ENCODE data around the gene SNAI1. TPM values are rescaled to one million over a fixed set of nuclear protein-coding genes. Genes with fewer than 3 reads are reported as not detected.
"Not testable (repeated sequence)": the region's sequence is repeated elsewhere in the genome, so short reads cannot be mapped to it uniquely, and the experiment has no call there.

SNAI1 gene
- total RNA-seq, 1 donor from 2014 or later = 4.9 TPM

- no peak for TF ChIP-seq CTCF (IDR thresholded peaks at IDR 0.05)
- no peak overlapping the region for H3K4me3 Mint-ChIP-seq (ENCODE audit: unreplicated experiment)
- H3K27ac Mint-ChIP-seq (ENCODE audit: unreplicated experiment) = no peak overlapping the region
- no peaks in the 10 kb centered on the region for H3K27me3 Mint-ChIP-seq (ENCODE audit: low read depth)
- H3K9me3 Mint-ChIP-seq (ENCODE audit: low read depth) = no peaks in the 10 kb centered on the region
- H3K36me3 Mint-ChIP-seq (ENCODE audit: low read depth) = no peaks in the 10 kb centered on the region
- peaks cover 11% of the 10 kb centered on the region for H3K4me1 Mint-ChIP-seq (ENCODE audit: low read depth)
- DNase-seq (ENCODE audit: low spot score) = no peak
Measured at GRCh38 chr20:49999329-49999728, 16.5 kb downstream of the SNAI1 start.

GRCh38 chr20:50000548-50001222 is 17.9 kb downstream of the SNAI1 start:
- DNase-seq (ENCODE audit: low spot score); H3K9me3 Mint-ChIP-seq (ENCODE audit: low read depth); H3K27me3 Mint-ChIP-seq (ENCODE audit: low read depth); H3K4me3 Mint-ChIP-seq (ENCODE audit: unreplicated experiment); H3K36me3 Mint-ChIP-seq (ENCODE audit: low read depth): not testable (repeated sequence)
- peaks cover 16% of the 10 kb centered on the region for H3K4me1 Mint-ChIP-seq (ENCODE audit: low read depth)
- peak overlapping the region; percentile 22 for H3K27ac Mint-ChIP-seq (ENCODE audit: unreplicated experiment)

GRCh38 chr20:50001784-50002311 is 19.1 kb downstream of the SNAI1 start:
- TF ChIP-seq CTCF (IDR thresholded peaks at IDR 0.05) = no peak
- H3K27ac Mint-ChIP-seq (ENCODE audit: unreplicated experiment) = peak overlapping the region; percentile 27
- DNase-seq (ENCODE audit: low spot score) = no peak
- no peaks in the 10 kb centered on the region for H3K9me3 Mint-ChIP-seq (ENCODE audit: low read depth)
- H3K36me3 Mint-ChIP-seq (ENCODE audit: low read depth) = no peaks in the 10 kb centered on the region
- no peaks in the 10 kb centered on the region for H3K27me3 Mint-ChIP-seq (ENCODE audit: low read depth)
- peaks cover 17% of the 10 kb centered on the region for H3K4me1 Mint-ChIP-seq (ENCODE audit: low read depth)
- H3K4me3 Mint-ChIP-seq (ENCODE audit: unreplicated experiment) = no peak overlapping the region

- peaks cover 19% of the 10 kb centered on the region for H3K4me1 Mint-ChIP-seq (ENCODE audit: low read depth)
- peak overlapping the region; percentile 6 for H3K27ac Mint-ChIP-seq (ENCODE audit: unreplicated experiment)
- H3K27me3 Mint-ChIP-seq (ENCODE audit: low read depth) = no peaks in the 10 kb centered on the region
- no peaks in the 10 kb centered on the region for H3K9me3 Mint-ChIP-seq (ENCODE audit: low read depth)
- no peaks in the 10 kb centered on the region for H3K36me3 Mint-ChIP-seq (ENCODE audit: low read depth)
- no peak for DNase-seq (ENCODE audit: low spot score)
- no peak overlapping the region for H3K4me3 Mint-ChIP-seq (ENCODE audit: unreplicated experiment)
- no peak for TF ChIP-seq CTCF (IDR thresholded peaks at IDR 0.05)
Measured at GRCh38 chr20:50003253-50003656, 20.5 kb downstream of the SNAI1 start.

GRCh38 chr20:50004229-50004628 is 21.4 kb downstream of the SNAI1 start:
- TF ChIP-seq CTCF (IDR thresholded peaks at IDR 0.05) = no peak

GRCh38 chr20:50005471-50005981 is 22.7 kb downstream of the SNAI1 start:
- Mint-ChIP-seq H3K4me1 (ENCODE audit: low read depth) (peaks cover 19% of the 10 kb centered on the region), H3K27me3 (ENCODE audit: low read depth) (peaks cover 4% of the 10 kb centered on the region), H3K4me3 (ENCODE audit: unreplicated experiment) (no peak overlapping the region), H3K27ac (ENCODE audit: unreplicated experiment) (no peak overlapping the region), H3K36me3 (ENCODE audit: low read depth) (no peaks in the 10 kb centered on the region), H3K9me3 (ENCODE audit: low read depth) (no peaks in the 10 kb centered on the region)
- DNase-seq (ENCODE audit: low spot score) = no peak
- TF ChIP-seq CTCF (IDR thresholded peaks at IDR 0.05) = no peak

More at GRCh38 chr20:50004229-50004628, 21.4 kb downstream of the SNAI1 start:
- Mint-ChIP-seq H3K36me3 (ENCODE audit: low read depth) (no peaks in the 10 kb centered on the region), H3K9me3 (ENCODE audit: low read depth) (no peaks in the 10 kb centered on the region), H3K27ac (ENCODE audit: unreplicated experiment) (no peak overlapping the region), H3K4me1 (ENCODE audit: low read depth) (peaks cover 20% of the 10 kb centered on the region), H3K4me3 (ENCODE audit: unreplicated experiment) (no peak overlapping the region), H3K27me3 (ENCODE audit: low read depth) (no peaks in the 10 kb centered on the region)
- DNase-seq (ENCODE audit: low spot score) = no peak

Measured in chondrocyte (in vitro differentiated cells).